Natural killer cell (primary cell): ENCODE results near the gene LIFR. TPM values are rescaled to one million over a fixed set of nuclear protein-coding genes. Genes with fewer than 3 reads are reported as not detected.

Experiments
- ATAC-seq, 3 donors: fragments of 150-1000 bp in 2 of 3; fragments of 200-7000 bp in 1 of 3; cut with Tn5 transposase; 1 replicate in 1 of 3; 2 replicates in 2 of 3; pipeline ENCODE4 v1.10.0; 2021; ENCODE audit warnings: mild to moderate bottlenecking in 2 of 3, moderate library complexity in 2 of 3
- DNase-seq, 2 donors: peaks; one replicate each; pipeline versions ENCODE4 v3.0.0 to v3.0.0-alpha.2; 2013 to 2021; ENCODE audit warnings: mixed read lengths in 1 of 2
- H3K27ac ChIP-seq: one replicate; pipeline ENCODE4 v1.5.1; 2013; ENCODE audit warnings: mild to moderate bottlenecking, low read length
- H3K27me3 ChIP-seq: one replicate; pipeline ENCODE4 v1.6.1; 2013; ENCODE audit warnings: low read length; ENCODE audit not compliant: control insufficient read depth, insufficient read depth
- H3K36me3 ChIP-seq: one replicate; pipeline ENCODE4 v1.6.1; 2013; ENCODE audit warnings: low read length; ENCODE audit not compliant: control insufficient read depth, insufficient read depth
- H3K4me1 ChIP-seq: one replicate; pipeline ENCODE4 v1.6.1; 2013; ENCODE audit warnings: low read length; ENCODE audit not compliant: control insufficient read depth, insufficient read depth
- H3K4me3 ChIP-seq: one replicate; pipeline ENCODE4 v1.5.1; 2013; ENCODE audit warnings: low read length
- H3K9me3 ChIP-seq: one replicate; pipeline ENCODE4 v1.6.1; 2013; ENCODE audit warnings: low read length; ENCODE audit not compliant: control insufficient read depth, insufficient read depth
- H3K27ac Mint-ChIP-seq, 2 donors: one replicate each; pipeline ENCODE4 v1.8.0; 2022; ENCODE audit warnings: mild to moderate bottlenecking in 2 of 2, mixed read lengths in 2 of 2, moderate library complexity in 1 of 2
- H3K27me3 Mint-ChIP-seq, 2 donors: one replicate each; pipeline ENCODE4 v1.8.0; 2022; ENCODE audit warnings: low read depth in 2 of 2, mixed read lengths in 2 of 2
- H3K36me3 Mint-ChIP-seq: one replicate; pipeline ENCODE4 v1.8.0; 2022; ENCODE audit warnings: mixed read lengths
- H3K4me1 Mint-ChIP-seq, 2 donors: one replicate each; pipeline ENCODE4 v1.8.0; 2022; ENCODE audit warnings: mixed read lengths in 2 of 2
- H3K4me3 Mint-ChIP-seq: one replicate; pipeline ENCODE4 v1.8.0; 2022; ENCODE audit warnings: mild to moderate bottlenecking, moderate library complexity, mixed read lengths
- H3K9me3 Mint-ChIP-seq, 2 donors: one replicate each; pipeline ENCODE4 v1.8.0; 2022; ENCODE audit warnings: mixed read lengths in 2 of 2
- CTCF ChIP-seq: fragments of 200-600 bp; IDR thresholded peaks from one replicate; pipeline ENCODE4 v1.8.0; 2022; ENCODE audit warnings: antibody characterized with exemption
- WGBS: methylation state at CpG from one replicate; pipeline ENCODE4 v1.1.7; 2013; ENCODE audit warnings: missing lambda C conversion rate; ENCODE audit not compliant: insufficient coverage; 5-methylcytosine and 5-hydroxymethylcytosine counted together
- intact Hi-C: fragments of 100-400 bp; cut with micrococcal nuclease; formaldehyde crosslinking; loops from one replicate; pipeline ENCODE4 v1.14.2; 2022
- total RNA-seq, 4 donors: library from RNA; stranded (reverse); fragments of 120-200 nt in 1 of 4; gene quantifications; one replicate each; pipeline versions ENCODE4 v1.2.3 to v1.2.4, GENCODE V29; 2013 to 2022

Gene LIFR
- total RNA-seq, 3 donors from 2014 or later (not counting 1 experiment from before 2014, with no cell fraction given), result not detected

- no peak for ATAC-seq
- Histone ChIP-seq H3K4me3 (no peak overlapping the region), H3K36me3 (no peaks in the 10 kb centered on the region), H3K4me1 (no peaks in the 10 kb centered on the region), H3K27ac (no peak overlapping the region), H3K9me3 (no peaks in the 10 kb centered on the region), H3K27me3 (peaks cover 21% of the 10 kb centered on the region)
- 93% methylated on average over 12 of the region's 12 CpGs for WGBS
- DNase-seq, result no peak
- no peaks in the 10 kb centered on the region for H3K9me3 Mint-ChIP-seq
- H3K36me3 Mint-ChIP-seq, result no peaks in the 10 kb centered on the region
- H3K27ac Mint-ChIP-seq, result no peak overlapping the region
- no peaks in the 10 kb centered on the region for H3K4me1 Mint-ChIP-seq
- intact Hi-C loops, result no loop called here
- peaks cover 25 to 35% of the 10 kb centered on the region in 2 donors for H3K27me3 Mint-ChIP-seq
- no peak overlapping the region for H3K4me3 Mint-ChIP-seq
- TF ChIP-seq CTCF, result no peak
These were observed 88.2 kb downstream of the LIFR start for GRCh38 chr5:38468202-38468673.

GRCh38 chr5:38467353-38468040 lies 88.9 kb downstream of the LIFR start:
- no peak overlapping the region for H3K27ac ChIP-seq
- no peak overlapping the region for H3K4me3 ChIP-seq
- Mint-ChIP-seq H3K4me1 (peaks cover 1 to 2% of the 10 kb centered on the region in 2 donors), H3K4me3 (no peak overlapping the region), H3K27ac (no peak overlapping the region), H3K27me3 (peaks cover 22 to 35% of the 10 kb centered on the region in 2 donors), H3K9me3 (no peaks in the 10 kb centered on the region), H3K36me3 (no peaks in the 10 kb centered on the region)
- H3K36me3 ChIP-seq, result no peaks in the 10 kb centered on the region
- ATAC-seq (no peak), DNase-seq (no peak)
- no peaks in the 10 kb centered on the region for H3K9me3 ChIP-seq
- 46% methylated on average over 21 of the region's 22 CpGs for WGBS
- peaks cover 3% of the 10 kb centered on the region for H3K4me1 ChIP-seq
- TF ChIP-seq CTCF, result no peak
- H3K27me3 ChIP-seq, result peaks cover 25% of the 10 kb centered on the region
- intact Hi-C loops, result no loop called here

DNA sequence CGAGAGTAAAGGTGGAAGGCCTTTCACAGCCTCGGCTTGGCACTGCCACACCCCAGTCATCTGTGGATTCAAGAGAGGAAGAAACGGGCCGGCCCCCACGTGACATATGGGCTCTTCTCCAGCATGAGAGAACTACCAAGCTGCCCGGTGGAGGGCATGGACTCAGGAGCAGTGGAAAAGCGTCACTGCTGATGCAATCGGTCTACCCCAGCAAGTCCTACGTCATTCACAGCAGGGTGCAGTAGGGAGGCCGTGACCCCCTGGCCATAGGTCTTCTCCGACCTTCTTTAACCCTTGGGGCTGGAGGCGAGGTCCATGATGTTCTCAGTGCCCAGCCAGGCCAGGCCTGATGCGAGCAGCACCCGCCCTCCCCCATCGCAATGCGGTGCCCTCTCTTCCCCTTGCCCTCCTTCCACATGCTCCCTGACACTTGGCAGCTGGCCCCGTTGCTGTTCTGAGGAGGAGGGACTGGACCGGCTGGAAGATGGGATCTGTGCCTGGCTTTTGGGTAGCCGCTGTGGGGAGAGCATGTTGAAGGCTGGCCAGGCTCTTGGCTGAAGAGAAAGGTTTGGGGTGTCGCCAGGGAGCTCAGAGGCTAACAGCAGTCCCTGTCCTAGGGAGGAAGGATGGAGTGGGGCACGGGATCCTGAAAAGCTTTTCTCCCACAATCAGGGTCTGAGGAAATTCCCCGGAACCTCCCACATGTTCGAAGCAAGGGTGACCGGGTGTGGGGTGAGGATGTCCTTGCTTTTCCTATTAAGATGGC lies 89.8 kb downstream of the LIFR start:
- H3K9me3 Mint-ChIP-seq, result no peaks in the 10 kb centered on the region
- Histone ChIP-seq H3K27me3 (peaks cover 28% of the 10 kb centered on the region), H3K27ac (no peak overlapping the region), H3K9me3 (no peaks in the 10 kb centered on the region), H3K36me3 (no peaks in the 10 kb centered on the region), H3K4me1 (peaks cover 7% of the 10 kb centered on the region), H3K4me3 (no peak overlapping the region)
- peaks cover 6 to 7% of the 10 kb centered on the region in 2 donors for H3K4me1 Mint-ChIP-seq
- TF ChIP-seq CTCF, result no peak
- no peak overlapping the region for H3K27ac Mint-ChIP-seq
- ATAC-seq (no peak), DNase-seq (no peak)
- WGBS, result 89% methylated on average over 24 of the region's 24 CpGs
- intact Hi-C loops, result no loop called here
- no peak overlapping the region for H3K4me3 Mint-ChIP-seq
- peaks cover 22 to 32% of the 10 kb centered on the region in 2 donors for H3K27me3 Mint-ChIP-seq
- H3K36me3 Mint-ChIP-seq, result no peaks in the 10 kb centered on the region
